ENCODE results near the gene ADAMTSL4. TPM values are rescaled to one million over a fixed set of nuclear protein-coding genes. Genes with fewer than 3 reads are reported as not detected.

ADAMTSL4 gene
- total RNA-seq (2021; fragmentation: NEBNext Ultra II Directional; extraction: Animal tissue kit (Norgen Biotek cat#: 25700)) (5.3 and 5.4 TPM in 2 replicates), polyA plus RNA-seq (2011; rRNA removed) (4.2 and 5.9 TPM in 2 replicates), polyA minus RNA-seq (2011; rRNA and poly(A)+ RNA removed) (0.73 and 0.85 TPM in 2 replicates)
- polyA plus RNA-seq (2011; cell fraction: cytosol; rRNA removed) = 3.1 TPM
- polyA plus RNA-seq (2011; cell fraction: nucleus; rRNA removed) = 26.7 TPM
- polyA plus RNA-seq (2012, experiment 1 of 2) = 4.9 to 7.2 TPM (median 6.7 TPM) in 4 replicates
- polyA plus RNA-seq (2012, experiment 2 of 2) = 3.8 TPM
- 9.2 TPM for polyA plus RNA-seq (2013, experiment 1 of 2)
- 8.1 TPM for polyA plus RNA-seq (2013, experiment 2 of 2)
- polyA minus RNA-seq (2011; cell fraction: cytosol; rRNA and poly(A)+ RNA removed) = 2.6 TPM
- 3.5 TPM for polyA minus RNA-seq (2011; cell fraction: nucleus; rRNA and poly(A)+ RNA removed)
- long read RNA-seq, experiment 1, partial matches to known transcripts = 1 of 1 reads
- long read RNA-seq, experiment 1, other reads (novel, unspliced or antisense) = 0 of 1 reads
- long read RNA-seq, experiment 2 = 0 reads

DNA sequence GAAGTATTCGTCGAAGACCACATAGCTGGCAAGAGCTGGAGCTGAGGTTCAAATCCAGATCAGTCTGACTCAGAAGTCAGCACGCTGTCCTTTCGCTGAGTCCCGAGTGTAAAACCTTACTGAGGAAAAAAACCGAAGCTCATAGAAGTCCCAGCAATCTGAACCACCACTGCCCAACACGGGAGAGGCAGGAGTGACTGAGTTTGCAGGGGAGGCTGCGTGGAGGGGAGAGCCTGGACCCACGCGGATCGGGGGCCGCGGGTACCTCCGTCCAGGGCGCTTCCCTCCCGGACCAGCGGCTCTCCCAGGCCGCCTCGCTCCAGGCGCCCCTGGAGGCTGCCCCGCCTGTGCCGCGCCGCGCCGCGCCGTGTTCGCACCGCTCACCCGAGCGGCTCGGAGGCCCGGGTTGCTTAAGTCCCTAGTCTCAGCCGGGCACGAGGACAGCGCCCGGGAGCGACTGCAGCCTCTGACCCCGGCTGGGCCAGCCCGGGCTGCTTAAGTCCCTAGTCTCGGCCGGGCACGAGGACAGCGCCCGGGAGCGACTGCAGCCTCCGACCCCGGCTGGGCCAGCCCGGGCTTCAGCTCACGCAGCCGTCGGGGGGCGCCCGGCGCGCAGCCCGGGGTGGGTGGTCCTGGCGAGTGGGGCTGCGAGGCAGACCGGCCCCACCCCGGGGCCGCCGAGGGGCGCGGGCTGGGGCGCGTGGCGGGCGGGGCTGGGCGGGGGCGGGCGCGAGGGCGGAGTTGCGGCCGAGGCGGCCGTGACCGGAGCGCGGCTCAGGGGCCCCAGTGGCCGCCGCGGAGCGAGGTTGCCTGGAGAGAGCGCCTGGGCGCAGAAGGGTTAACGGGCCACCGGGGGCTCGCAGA lies at the start of gene ADAMTSL4:
Gene ADAMTSL4, plus strand, starts transcription at position 777 of the 864 bp plus-strand sequence. CDS start 2,881 bp downstream, outside the sequence.
- WGBS, 2 experiments (ENCODE audit: extremely low coverage in 1 of 2, insufficient coverage in 1 of 2, insufficient read length in 1 of 2, insufficient replicate concordance in 2 of 2, low coverage in 1 of 2, low lambda C conversion rate in 2 of 2, missing lambda C conversion rate in 1 of 2) = 4% methylated on average over 45 of the region's 91 CpGs; no CpG with 5 or more reads in 1 of the 2 experiments
- CTCF ChIA-PET (ENCODE audit: partially characterized antibody) = interaction anchor here (0.6 to 6.3 kb wide), 9 partner anchors 9 to 150 kb away, joined by 3 to 65 read pairs (median 3); no protein-coding TSS in a partner anchor
- H3K27ac ChIP-seq (ENCODE audit: low read depth, low read length) = no peak within 1 kb of the TSS
- H3K79me2 ChIP-seq (ENCODE audit: control insufficient read depth in 1 of 2, insufficient read depth in 2 of 2, low read length in 2 of 2) = no peaks in the 10 kb centered on the region
- peak within 1 kb of the TSS in 3 of 4 experiments; percentile 27 to 71 (median 35); a peak in 5 of 7 replicates for H3K9ac ChIP-seq (replicated peaks in 1 of 4; ENCODE audit: extremely low read depth in 1 of 4, low read depth in 3 of 4, low read length in 3 of 4)
- peaks cover 5% of the 10 kb centered on the region; the same call in 1 of the 2 replicates for H3K23me2 ChIP-seq (ENCODE audit: low read depth, low read length)
- no peak for DNase-seq (ENCODE audit: low read depth in 1 of 2, low spot score in 2 of 2)
- H3K14ac ChIP-seq (ENCODE audit: insufficient read length) = no peak within 1 kb of the TSS
- H3K4ac ChIP-seq (replicated peaks; ENCODE audit: insufficient read length, low read depth, low read length) = peak within 1 kb of the TSS; percentile 78
- POLR2A ChIA-PET (ENCODE audit: partially characterized antibody) = interaction anchor here (0.7 to 43.7 kb wide), 9 partner anchors 12 to 449 kb away, joined by 3 to 1380 read pairs (median 9); partner anchors contain the start of genes ENSA, FALEC and MCL1
- H2BK20ac ChIP-seq (ENCODE audit: low read length) = no peak within 1 kb of the TSS
- H3K56ac ChIP-seq (replicated peaks; ENCODE audit: insufficient read length, low read depth, low read length) = no peak within 1 kb of the TSS
- H3K4me2 ChIP-seq (ENCODE audit: insufficient read depth in 1 of 2, low read depth in 2 of 2, low read length in 2 of 2) = peak within 1 kb of the TSS; percentile 96 to 97
- H3K79me1 ChIP-seq (ENCODE audit: low read depth, low read length) = no peaks in the 10 kb centered on the region
- H4K5ac ChIP-seq (ENCODE audit: insufficient read length, low read depth, low read length) = no peak within 1 kb of the TSS
- no peaks in the 10 kb centered on the region for H3K9me3 ChIP-seq (ENCODE audit: insufficient read depth in 2 of 2, low read depth in 1 of 2, low read length in 1 of 2)
- H2BK15ac ChIP-seq (ENCODE audit: low read length) = no peak within 1 kb of the TSS
- peak within 1 kb of the TSS; percentile 87 for H2BK120ac ChIP-seq (replicated peaks; ENCODE audit: low read depth, low read length)
- no peak within 1 kb of the TSS for H3K23ac ChIP-seq (ENCODE audit: insufficient read length)
- no peak within 1 kb of the TSS for H2BK5ac ChIP-seq (ENCODE audit: low read depth, low read length)
- no peaks in the 10 kb centered on the region for H3K36me3 ChIP-seq (ENCODE audit: control insufficient read depth in 2 of 4, insufficient read depth in 4 of 4, low read length in 3 of 4)
- H4K91ac ChIP-seq (replicated peaks; ENCODE audit: insufficient read length, low read length) = peak within 1 kb of the TSS; percentile 65
- H4K20me1 ChIP-seq (replicated peaks in 1 of 2; ENCODE audit: control insufficient read depth in 1 of 2, insufficient read depth in 2 of 2, low read length in 2 of 2) = peaks cover 1 to 2% of the 10 kb centered on the region in 2 experiments
- peak within 1 kb of the TSS; percentile 32; the same call in 1 of the 2 replicates for H3K18ac ChIP-seq (ENCODE audit: extremely low read depth, low read length)
- H3K27me3 ChIP-seq (replicated peaks in 1 of 4; ENCODE audit: control insufficient read depth in 3 of 4, extremely low read depth in 1 of 4, insufficient read depth in 3 of 4, low read length in 3 of 4) = peaks cover 0 to 19% (median 10%) of the 10 kb centered on the region in 4 experiments; a peak in 5 of 7 replicates
- 0 out of 2 replicates have a peak within 1 kb of the TSS, but pooled peaks have one; percentile 41 for H2AK5ac ChIP-seq (ENCODE audit: low read depth, low read length)
- peak within 1 kb of the TSS; percentile 50; the same call in 1 of the 2 replicates for H2BK12ac ChIP-seq (ENCODE audit: low read depth, low read length)
- peak within 1 kb of the TSS; percentile 51 to 65 (median 53) for H3K4me3 ChIP-seq (ENCODE audit: extremely low read depth in 1 of 4, insufficient read depth in 2 of 4, low read depth in 3 of 4, low read length in 4 of 4)
- H2AFZ ChIP-seq (ENCODE audit: low read length) = peak within 1 kb of the TSS; percentile 95; the same call in 1 of the 2 replicates
- peaks cover 2 to 19% (median 11%) of the 10 kb centered on the region in 4 experiments for H3K4me1 ChIP-seq (replicated peaks in 1 of 4; ENCODE audit: control insufficient read depth in 3 of 4, insufficient read depth in 4 of 4, low read length in 3 of 4)
- peak within 1 kb of the TSS; percentile 83 for H4K8ac ChIP-seq (ENCODE audit: extremely low read depth, insufficient read depth, low read length)
- FAIRE-seq = no peak
- TF ChIP-seq CHD2 (IDR thresholded peaks at IDR 0.05; ENCODE audit: low read length) (no peak), CEBPB (IDR thresholded peaks at IDR 0.05; ENCODE audit: low read depth, low read length) (0 out of 2 replicates have a peak, but pooled peaks have one; percentile 9), GTF2F1 (IDR thresholded peaks at IDR 0.05; ENCODE audit: borderline replicate concordance, low read depth, low read length) (no peak), BCL11A (IDR thresholded peaks at IDR 0.05; ENCODE audit: low read depth in 2 of 2, low read length in 2 of 2) (no peak), RXRA (IDR thresholded peaks at IDR 0.05; ENCODE audit: insufficient read depth, low read depth, low read length) (no peak), TAF7 (optimal IDR thresholded peaks at IDR 0.05; ENCODE audit: borderline replicate concordance, low read depth, low read length) (no peak)
- TF ChIP-seq, protein P1, sequence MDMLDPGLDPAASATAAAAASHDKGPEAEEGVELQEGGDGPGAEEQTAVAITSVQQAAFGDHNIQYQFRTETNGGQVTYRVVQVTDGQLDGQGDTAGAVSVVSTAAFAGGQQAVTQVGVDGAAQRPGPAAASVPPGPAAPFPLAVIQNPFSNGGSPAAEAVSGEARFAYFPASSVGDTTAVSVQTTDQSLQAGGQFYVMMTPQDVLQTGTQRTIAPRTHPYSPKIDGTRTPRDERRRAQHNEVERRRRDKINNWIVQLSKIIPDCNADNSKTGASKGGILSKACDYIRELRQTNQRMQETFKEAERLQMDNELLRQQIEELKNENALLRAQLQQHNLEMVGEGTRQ (IDR thresholded peaks at IDR 0.05; ENCODE audit: low read length) = no peak
